22Rv1 (cell line): ENCODE results near the gene ZNF318.

ENCODE experiments used
- ZFX ChIP-seq: fragments of 450-650 bp; IDR thresholded peaks from 2 replicates; pipeline ENCODE4 v1.6.1; 2017; ENCODE audit warnings: antibody characterized with exemption, borderline replicate concordance
- TF ChIP-seq, protein P1 (sequence below): fragments of 450-650 bp; IDR thresholded peaks from 2 replicates; pipeline ENCODE4 v1.5.1; 2017; ENCODE audit warnings: mild to moderate bottlenecking

DNA sequence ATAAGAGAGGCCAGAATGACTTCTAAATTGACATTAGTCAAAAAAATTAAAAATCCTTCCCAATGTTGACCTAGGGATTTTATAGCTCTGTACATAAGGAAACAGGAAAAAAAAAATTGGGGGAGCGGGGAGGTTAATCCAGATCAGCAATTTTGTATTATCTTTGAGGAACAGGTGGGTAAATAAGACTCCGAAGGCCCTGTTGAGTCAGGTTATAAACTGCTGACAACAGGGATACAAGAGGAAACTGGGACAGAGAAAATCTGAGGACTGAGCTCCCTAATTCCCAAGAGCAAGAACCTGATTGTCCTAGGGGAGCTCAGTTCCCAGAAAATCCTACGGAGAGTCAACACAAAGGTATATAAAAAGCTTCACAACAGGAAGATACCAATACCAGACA, 34.0 kb downstream of the ZNF318 start:
- TF ChIP-seq, protein P1, sequence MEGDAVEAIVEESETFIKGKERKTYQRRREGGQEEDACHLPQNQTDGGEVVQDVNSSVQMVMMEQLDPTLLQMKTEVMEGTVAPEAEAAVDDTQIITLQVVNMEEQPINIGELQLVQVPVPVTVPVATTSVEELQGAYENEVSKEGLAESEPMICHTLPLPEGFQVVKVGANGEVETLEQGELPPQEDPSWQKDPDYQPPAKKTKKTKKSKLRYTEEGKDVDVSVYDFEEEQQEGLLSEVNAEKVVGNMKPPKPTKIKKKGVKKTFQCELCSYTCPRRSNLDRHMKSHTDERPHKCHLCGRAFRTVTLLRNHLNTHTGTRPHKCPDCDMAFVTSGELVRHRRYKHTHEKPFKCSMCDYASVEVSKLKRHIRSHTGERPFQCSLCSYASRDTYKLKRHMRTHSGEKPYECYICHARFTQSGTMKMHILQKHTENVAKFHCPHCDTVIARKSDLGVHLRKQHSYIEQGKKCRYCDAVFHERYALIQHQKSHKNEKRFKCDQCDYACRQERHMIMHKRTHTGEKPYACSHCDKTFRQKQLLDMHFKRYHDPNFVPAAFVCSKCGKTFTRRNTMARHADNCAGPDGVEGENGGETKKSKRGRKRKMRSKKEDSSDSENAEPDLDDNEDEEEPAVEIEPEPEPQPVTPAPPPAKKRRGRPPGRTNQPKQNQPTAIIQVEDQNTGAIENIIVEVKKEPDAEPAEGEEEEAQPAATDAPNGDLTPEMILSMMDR: no peak
- TF ChIP-seq ZFX: no peak
